PC-3 (cell line): ENCODE measurements around the gene MEF2C.

Source experiments
- CTCF ChIP-seq: fragments of 300-600 bp; sonication (generic); conservative IDR thresholded peaks from 2 replicates; pipeline ENCODE4 v1.5.1; 2017; ENCODE audit warnings: antibody characterized with exemption, low read depth, mild to moderate bottlenecking, low read length
- EZH2 ChIP-seq: fragments of 300-600 bp; sonication (generic); IDR thresholded peaks from one replicate; pipeline ENCODE4 v1.6.1; 2017; ENCODE audit warnings: antibody characterized with exemption, mild to moderate bottlenecking, low read length; ENCODE audit not compliant: unreplicated experiment
- EZH2phosphoT487 ChIP-seq: fragments of 300-600 bp; sonication (generic); IDR thresholded peaks from 2 replicates; pipeline ENCODE4 v1.6.1; 2018; ENCODE audit warnings: mild to moderate bottlenecking, antibody characterized with exemption, low read length, borderline replicate concordance

DNA sequence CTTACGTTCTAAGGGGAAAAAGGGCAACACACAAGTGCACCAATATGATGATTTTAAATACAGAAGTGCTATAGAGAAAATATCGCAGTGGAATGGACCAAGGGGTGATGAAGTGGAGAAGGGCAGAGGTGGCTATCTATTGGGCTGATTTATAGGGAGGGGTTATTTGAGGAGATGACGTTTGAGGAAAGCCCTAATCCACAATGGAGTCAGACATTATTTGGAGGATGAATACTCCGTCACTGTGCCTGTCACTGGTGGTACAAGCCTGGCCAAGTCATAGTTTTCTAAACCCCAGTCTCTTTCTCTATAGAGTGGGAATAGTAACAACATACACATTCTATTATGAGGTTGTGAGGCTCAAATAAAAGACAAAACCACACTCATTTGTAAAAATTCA, 48.5 kb downstream of the MEF2C start:
- no peak for TF ChIP-seq CTCF
- no peak for TF ChIP-seq EZH2
- no peak for TF ChIP-seq EZH2phosphoT487
